Upper lobe of left lung (tissue), 4 donors: ENCODE data around the gene ZNF681.

Source experiments
- EP300 ChIP-seq, 4 donors: sonication (generic); formaldehyde crosslinking; IDR thresholded peaks; one replicate each; pipeline ENCODE4 v1.5.1; 2017; ENCODE audit warnings: antibody characterized with exemption in 4 of 4, control low read depth in 2 of 4
- TF ChIP-seq, protein P1 (sequence below), 6 experiments: fragments of 450-650 bp in 4 of 6; fragments of 200-600 bp in 2 of 6; sonication (generic) in 2 of 6; IDR thresholded peaks; one replicate each; pipeline ENCODE4 v1.5.1; 2016 to 2019; ENCODE audit warnings: antibody characterized with exemption in 6 of 6

DNA sequence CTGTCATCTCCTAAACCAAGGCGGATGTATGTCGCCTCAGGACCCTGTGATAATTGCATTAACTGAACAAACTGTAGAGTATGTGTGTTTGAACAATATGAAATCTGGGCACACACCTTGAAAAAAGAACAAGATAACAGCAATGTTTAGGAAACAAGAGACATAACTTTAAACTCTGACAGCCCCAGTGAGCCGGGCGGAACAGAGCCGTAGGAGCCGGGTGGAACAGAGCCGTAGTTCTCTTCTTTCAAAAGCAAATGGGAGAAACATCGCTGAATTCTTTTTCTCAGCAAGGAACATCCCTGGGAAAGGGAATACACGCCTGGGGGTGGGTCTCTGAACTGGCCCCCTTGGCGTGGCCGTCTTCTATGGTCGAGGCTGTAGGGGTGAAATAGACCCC, 39.9 kb downstream of the ZNF681 start:
- TF ChIP-seq, protein P1, sequence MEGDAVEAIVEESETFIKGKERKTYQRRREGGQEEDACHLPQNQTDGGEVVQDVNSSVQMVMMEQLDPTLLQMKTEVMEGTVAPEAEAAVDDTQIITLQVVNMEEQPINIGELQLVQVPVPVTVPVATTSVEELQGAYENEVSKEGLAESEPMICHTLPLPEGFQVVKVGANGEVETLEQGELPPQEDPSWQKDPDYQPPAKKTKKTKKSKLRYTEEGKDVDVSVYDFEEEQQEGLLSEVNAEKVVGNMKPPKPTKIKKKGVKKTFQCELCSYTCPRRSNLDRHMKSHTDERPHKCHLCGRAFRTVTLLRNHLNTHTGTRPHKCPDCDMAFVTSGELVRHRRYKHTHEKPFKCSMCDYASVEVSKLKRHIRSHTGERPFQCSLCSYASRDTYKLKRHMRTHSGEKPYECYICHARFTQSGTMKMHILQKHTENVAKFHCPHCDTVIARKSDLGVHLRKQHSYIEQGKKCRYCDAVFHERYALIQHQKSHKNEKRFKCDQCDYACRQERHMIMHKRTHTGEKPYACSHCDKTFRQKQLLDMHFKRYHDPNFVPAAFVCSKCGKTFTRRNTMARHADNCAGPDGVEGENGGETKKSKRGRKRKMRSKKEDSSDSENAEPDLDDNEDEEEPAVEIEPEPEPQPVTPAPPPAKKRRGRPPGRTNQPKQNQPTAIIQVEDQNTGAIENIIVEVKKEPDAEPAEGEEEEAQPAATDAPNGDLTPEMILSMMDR (IDR thresholded peaks at IDR 0.05), result no peak
- TF ChIP-seq EP300 (IDR thresholded peaks at IDR 0.05), result no peak
